Left ventricle myocardium inferior (tissue), 1 donor: ENCODE results near the gene MGME1. TPM values are rescaled to one million over a fixed set of nuclear protein-coding genes. Genes with fewer than 3 reads are reported as not detected.

Experiments used
- DNase-seq: peaks from one replicate; pipeline ENCODE4 v3.0.0-alpha.2; 2020
- H3K27ac ChIP-seq: fragments of 200-600 bp; replicated peaks from 2 replicates; pipeline ENCODE4 v1.8.0; 2021
- H3K27me3 ChIP-seq: fragments of 200-600 bp; 2 replicates; pipeline ENCODE4 v1.8.0; 2021; ENCODE audit warnings: low read depth
- H3K36me3 ChIP-seq: fragments of 200-600 bp; 2 replicates; pipeline ENCODE4 v1.8.0; 2021
- H3K4me1 ChIP-seq: fragments of 200-600 bp; 2 replicates; pipeline ENCODE4 v1.8.0; 2021
- H3K4me3 ChIP-seq: fragments of 200-600 bp; 2 replicates; pipeline ENCODE4 v1.8.0; 2021; ENCODE audit warnings: mild to moderate bottlenecking, moderate library complexity
- H3K9me3 ChIP-seq: fragments of 200-600 bp; replicated peaks from 2 replicates; pipeline ENCODE4 v1.8.0; 2021
- intact Hi-C: fragments of 100-400 bp; cut with micrococcal nuclease; formaldehyde crosslinking; loops from one replicate; pipeline ENCODE4 v1.11.0; 2022
- total RNA-seq: library from RNA; stranded (reverse); fragmentation: NEBNext Ultra II Directional; extraction: Animal tissue kit (Norgen Biotek cat#: 25700); gene quantifications from one replicate; pipeline ENCODE4 v1.2.1, GENCODE V29; 2021
- TF ChIP-seq, protein P1 (sequence below): fragments of 200-600 bp; IDR thresholded peaks from 2 replicates; pipeline ENCODE4 v1.8.0; 2021; ENCODE audit warnings: antibody characterized with exemption, mild to moderate bottlenecking, borderline replicate concordance
- donor health status: DM: no; HTN: yes; CAD: no; lungs with severe emphysema.

The MGME1 gene
- total RNA-seq, 1 donor from 2014 or later = 13.6 TPM

DNA sequence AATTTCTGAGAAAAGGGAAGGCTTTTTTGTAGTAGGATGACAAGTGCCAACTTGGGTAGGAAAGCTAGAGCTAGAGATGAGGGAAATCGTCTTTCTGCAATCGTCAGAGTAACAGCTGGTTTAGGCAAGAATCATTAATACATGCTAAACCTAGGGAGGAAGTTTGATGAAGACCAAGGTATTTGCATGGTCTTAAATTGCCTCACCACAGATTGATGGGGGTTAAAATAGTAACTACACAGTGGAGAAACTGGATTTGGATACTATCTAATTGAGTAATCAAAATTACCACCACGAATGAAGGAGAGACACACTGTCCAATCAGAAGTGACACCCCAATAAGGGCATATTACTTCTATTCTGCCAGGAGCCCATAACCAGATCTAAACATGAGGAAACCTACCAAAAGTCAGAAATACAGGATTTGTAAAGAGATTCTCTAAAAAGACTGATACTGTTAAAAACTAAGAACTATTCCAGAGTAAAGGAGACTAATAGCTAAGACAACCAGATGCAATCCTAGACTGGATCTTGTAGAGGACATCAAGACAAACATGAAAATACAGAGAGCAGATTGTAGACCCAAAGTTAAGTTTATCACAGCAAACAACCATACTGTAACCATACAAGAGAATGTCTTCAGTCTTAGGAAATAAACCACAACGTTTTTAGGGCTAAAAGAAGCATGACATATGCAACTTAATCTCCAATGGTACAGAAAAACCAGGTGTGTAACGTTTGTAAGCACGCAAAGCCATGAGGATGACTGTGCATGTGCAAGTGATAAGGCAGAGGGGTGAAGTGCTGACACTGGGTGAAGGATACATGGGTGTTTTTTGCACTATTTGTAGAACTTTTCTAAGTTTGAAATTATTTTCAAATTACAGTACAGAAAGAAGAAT is 22.0 kb upstream of the MGME1 start:
- intact Hi-C loops = no loop called here
- Histone ChIP-seq H3K27me3 (no peaks in the 10 kb centered on the region), H3K36me3 (peaks cover 100% of the 10 kb centered on the region)

DNA sequence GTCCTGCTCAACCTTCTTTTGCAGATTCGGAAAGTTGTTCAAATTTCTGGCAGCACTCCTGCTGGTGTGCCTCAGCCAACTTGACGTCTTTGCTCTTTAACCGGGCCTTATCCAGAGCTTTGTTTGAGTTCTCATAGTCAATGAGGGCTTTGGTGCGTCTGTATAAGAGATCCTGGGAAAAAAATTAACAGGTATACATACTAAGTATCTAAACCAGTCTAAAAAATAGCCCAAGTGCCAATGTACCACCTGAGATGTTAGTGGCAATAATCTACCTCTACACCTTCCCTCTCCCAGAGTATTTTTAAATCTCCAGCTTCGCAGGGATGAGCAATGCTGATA is 21.4 kb upstream of the MGME1 start:
- no peak overlapping the region for H3K27ac ChIP-seq
- intact Hi-C loops = no loop called here
- TF ChIP-seq, protein P1, sequence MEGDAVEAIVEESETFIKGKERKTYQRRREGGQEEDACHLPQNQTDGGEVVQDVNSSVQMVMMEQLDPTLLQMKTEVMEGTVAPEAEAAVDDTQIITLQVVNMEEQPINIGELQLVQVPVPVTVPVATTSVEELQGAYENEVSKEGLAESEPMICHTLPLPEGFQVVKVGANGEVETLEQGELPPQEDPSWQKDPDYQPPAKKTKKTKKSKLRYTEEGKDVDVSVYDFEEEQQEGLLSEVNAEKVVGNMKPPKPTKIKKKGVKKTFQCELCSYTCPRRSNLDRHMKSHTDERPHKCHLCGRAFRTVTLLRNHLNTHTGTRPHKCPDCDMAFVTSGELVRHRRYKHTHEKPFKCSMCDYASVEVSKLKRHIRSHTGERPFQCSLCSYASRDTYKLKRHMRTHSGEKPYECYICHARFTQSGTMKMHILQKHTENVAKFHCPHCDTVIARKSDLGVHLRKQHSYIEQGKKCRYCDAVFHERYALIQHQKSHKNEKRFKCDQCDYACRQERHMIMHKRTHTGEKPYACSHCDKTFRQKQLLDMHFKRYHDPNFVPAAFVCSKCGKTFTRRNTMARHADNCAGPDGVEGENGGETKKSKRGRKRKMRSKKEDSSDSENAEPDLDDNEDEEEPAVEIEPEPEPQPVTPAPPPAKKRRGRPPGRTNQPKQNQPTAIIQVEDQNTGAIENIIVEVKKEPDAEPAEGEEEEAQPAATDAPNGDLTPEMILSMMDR = no peak
- H3K27me3 ChIP-seq = no peaks in the 10 kb centered on the region
- peaks cover 100% of the 10 kb centered on the region for H3K36me3 ChIP-seq
- DNase-seq = no peak
- no peaks in the 10 kb centered on the region for H3K9me3 ChIP-seq
- H3K4me1 ChIP-seq = peaks cover 6% of the 10 kb centered on the region
- no peak overlapping the region for H3K4me3 ChIP-seq

More for the DNA sequence above, 22.0 kb upstream of the MGME1 start:
- H3K9me3 ChIP-seq = no peaks in the 10 kb centered on the region
- no peak overlapping the region for H3K4me3 ChIP-seq
- TF ChIP-seq, protein P1 = no peak
- peaks cover 6% of the 10 kb centered on the region for H3K4me1 ChIP-seq
- H3K27ac ChIP-seq = no peak overlapping the region
- no peak for DNase-seq

DNA sequence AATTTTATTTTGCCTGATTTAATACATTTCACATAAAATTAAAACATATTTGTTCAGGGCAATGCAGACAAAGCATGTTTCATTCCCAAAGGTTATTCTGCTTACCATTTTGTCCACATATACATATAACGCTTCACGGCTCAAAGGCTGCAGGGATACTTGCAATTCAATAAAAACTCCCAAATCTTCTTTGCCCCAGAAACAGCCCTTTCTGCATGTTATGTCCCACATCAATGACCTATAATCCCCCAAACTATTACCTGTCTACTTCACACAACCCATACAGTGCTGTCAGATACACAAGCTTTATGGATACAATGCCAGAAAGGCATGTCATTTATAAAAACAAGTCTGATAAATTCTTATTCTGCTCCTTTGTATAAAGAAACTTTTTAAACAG is 20.4 kb upstream of the MGME1 start:
- no peak for DNase-seq
- no peaks in the 10 kb centered on the region for H3K9me3 ChIP-seq
- intact Hi-C loops = no loop called here
- peaks cover 6% of the 10 kb centered on the region for H3K4me1 ChIP-seq
- H3K27ac ChIP-seq = no peak overlapping the region
- no peak overlapping the region for H3K4me3 ChIP-seq
- TF ChIP-seq, protein P1 = no peak
- H3K27me3 ChIP-seq = no peaks in the 10 kb centered on the region
- peaks cover 100% of the 10 kb centered on the region for H3K36me3 ChIP-seq

DNA sequence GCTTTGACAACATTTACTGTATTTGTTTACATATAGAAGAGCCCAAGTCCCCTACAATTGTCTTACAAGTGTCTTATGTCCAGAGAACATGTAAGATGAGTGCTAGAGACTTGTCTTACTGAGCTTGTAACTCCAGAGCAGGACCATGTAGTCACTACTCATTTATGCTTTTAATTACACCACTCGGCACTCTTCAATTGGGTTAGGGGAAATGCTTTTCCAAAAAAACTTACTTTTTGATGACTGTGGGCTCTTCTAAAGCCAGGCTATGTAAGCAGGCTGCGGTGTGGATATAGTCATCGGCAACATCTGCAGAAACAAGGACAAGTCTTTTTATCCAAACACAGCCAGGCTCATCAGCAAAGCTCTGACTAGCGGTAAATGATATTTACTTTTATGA is 18.9 kb upstream of the MGME1 start:
- DNase-seq = no peak
- Histone ChIP-seq H3K36me3 (peaks cover 100% of the 10 kb centered on the region), H3K27ac (no peak overlapping the region), H3K4me1 (peaks cover 6% of the 10 kb centered on the region), H3K9me3 (no peaks in the 10 kb centered on the region), H3K27me3 (no peaks in the 10 kb centered on the region), H3K4me3 (no peak overlapping the region)
- TF ChIP-seq, protein P1 = no peak
- intact Hi-C loops = no loop called here

DNA sequence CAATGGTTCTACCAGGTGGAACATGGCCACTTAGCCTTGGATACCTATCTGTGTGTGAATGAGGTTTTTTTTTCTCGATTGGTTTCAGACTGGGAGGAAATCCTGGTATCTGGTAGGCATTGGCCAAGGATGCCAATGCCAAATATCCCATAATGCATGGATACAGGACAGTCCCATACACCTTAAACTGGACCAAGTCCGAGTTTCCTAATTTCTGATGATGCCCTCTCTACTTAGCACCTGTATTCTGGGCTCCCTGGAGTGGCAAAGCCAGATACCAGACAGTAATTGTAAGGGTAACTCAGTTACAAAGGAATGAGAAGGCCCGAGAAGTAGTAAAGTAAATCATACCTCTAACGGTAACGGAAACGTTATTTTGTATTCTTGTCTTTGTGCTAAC is 18.1 kb upstream of the MGME1 start:
- TF ChIP-seq, protein P1 = no peak
- intact Hi-C loops = no loop called here
- no peak overlapping the region for H3K4me3 ChIP-seq
- no peaks in the 10 kb centered on the region for H3K27me3 ChIP-seq
- H3K27ac ChIP-seq = no peak overlapping the region
- peaks cover 99% of the 10 kb centered on the region for H3K36me3 ChIP-seq
- no peaks in the 10 kb centered on the region for H3K9me3 ChIP-seq
- no peak for DNase-seq
- peaks cover 7% of the 10 kb centered on the region for H3K4me1 ChIP-seq
